ENCODE measurements around the gene OPN1LW. TPM values are rescaled to one million over a fixed set of nuclear protein-coding genes. Genes with fewer than 3 reads are reported as not detected.

OPN1LW gene
- total RNA-seq, 3 donors from 2014 or later: not detected

DNA sequence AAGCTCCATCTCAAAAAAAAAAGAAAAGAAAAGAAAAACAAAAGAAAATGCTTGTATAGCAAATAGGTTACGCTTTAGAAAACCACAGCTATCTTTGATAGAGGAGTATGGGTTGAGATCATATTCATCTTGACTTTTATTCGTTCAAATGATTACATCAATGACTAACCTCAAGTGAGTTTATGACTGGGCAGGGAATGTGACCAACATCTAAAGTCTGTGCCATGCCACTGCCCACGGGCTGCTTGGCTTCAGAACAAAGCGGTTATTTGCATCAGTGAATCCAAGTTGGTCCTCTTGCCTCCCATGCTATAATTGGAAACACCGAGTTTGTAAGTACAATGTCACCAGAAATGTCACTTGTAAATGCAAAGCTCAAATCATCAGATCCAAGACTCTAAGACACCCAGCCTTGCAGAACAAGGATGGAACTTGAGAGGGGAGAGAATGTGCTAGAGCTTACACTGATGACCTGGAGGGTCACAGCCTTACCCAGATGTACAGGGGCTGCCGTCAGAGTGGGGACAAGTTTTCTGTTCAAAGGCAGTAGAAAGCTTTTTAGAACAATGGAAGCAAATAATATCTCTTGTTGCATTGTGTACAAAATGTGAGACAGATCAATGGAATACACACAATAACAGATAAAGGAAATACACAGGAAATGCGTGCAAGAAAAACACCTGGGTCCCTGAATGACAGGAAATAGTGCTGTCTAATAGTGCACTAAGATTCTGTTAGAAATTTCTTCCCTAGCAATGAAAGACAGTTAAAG lies 8.4 kb upstream of the OPN1LW start:
- ATAC-seq: peak; percentile 40
- Histone ChIP-seq H3K9me3 (no peaks in the 10 kb centered on the region), H3K36me3 (ENCODE audit: low read depth) (no peaks in the 10 kb centered on the region), H3K4me3 (no peak overlapping the region), H3K4me1 (ENCODE audit: low read depth) (no peaks in the 10 kb centered on the region)
- no peak for DNase-seq
- intact Hi-C loops (cut with DNase I, micrococcal nuclease): no loop called here
- TF ChIP-seq, protein P1, sequence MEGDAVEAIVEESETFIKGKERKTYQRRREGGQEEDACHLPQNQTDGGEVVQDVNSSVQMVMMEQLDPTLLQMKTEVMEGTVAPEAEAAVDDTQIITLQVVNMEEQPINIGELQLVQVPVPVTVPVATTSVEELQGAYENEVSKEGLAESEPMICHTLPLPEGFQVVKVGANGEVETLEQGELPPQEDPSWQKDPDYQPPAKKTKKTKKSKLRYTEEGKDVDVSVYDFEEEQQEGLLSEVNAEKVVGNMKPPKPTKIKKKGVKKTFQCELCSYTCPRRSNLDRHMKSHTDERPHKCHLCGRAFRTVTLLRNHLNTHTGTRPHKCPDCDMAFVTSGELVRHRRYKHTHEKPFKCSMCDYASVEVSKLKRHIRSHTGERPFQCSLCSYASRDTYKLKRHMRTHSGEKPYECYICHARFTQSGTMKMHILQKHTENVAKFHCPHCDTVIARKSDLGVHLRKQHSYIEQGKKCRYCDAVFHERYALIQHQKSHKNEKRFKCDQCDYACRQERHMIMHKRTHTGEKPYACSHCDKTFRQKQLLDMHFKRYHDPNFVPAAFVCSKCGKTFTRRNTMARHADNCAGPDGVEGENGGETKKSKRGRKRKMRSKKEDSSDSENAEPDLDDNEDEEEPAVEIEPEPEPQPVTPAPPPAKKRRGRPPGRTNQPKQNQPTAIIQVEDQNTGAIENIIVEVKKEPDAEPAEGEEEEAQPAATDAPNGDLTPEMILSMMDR (IDR thresholded peaks at IDR 0.05): no peak

DNA sequence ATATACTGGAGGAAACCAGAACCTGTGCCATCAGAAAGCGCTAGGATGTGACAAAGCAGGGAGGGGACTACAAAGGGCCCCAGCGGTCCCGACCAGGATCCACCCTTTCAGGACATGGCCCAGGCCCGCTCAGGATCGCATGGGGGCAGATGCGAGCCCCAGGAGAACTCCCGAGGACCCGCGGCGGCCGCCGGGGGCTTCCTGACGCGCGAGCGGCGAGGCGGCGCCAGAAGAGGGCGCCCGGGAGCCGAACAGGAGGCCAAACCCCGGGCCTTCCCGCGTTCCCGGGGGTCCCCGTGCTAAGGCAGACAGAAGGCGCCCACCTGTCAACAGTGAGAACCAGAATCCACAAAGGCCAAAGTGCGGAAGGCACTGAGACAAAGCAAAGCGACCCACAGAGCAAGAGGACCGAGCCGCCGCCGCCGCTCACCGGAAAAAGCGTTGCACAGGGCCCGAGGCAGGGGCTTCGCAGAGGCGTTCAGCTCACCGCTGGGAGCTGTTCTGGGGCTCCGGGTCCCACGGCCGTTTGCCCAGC lies 7.3 kb upstream of the OPN1LW start:
- TF ChIP-seq, protein P1 (IDR thresholded peaks at IDR 0.05): peak; percentile 63
- intact Hi-C loops (cut with DNase I, micrococcal nuclease): no loop called here
- Histone ChIP-seq H3K4me3 (no peak overlapping the region), H3K36me3 (ENCODE audit: low read depth) (no peaks in the 10 kb centered on the region), H3K4me1 (ENCODE audit: low read depth) (no peaks in the 10 kb centered on the region), H3K9me3 (no peaks in the 10 kb centered on the region)
- DNase-seq (peak; percentile 70 to 78 (median 73)), ATAC-seq (peak; percentile 92)

DNA sequence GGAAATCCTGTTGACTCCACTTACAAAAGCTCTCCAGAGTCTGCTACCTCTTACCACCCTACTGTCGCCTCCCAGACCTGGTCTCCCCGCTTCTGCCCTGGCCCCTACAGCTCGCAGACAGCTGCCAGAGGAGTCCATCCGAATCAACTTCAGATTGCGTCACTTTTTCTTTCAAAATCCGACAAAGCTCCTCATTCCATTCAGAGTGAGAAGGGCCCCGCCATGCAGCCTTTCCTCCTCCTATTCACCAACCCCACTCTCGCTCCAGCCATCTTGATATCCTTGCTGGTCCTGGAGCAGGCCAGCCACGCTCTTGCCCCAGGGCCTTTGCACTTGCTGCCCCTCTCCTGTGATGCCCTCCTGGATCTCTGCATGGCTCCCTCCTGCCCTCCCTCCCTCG lies 5.2 kb upstream of the OPN1LW start:
- ATAC-seq: no peak
- Histone ChIP-seq H3K36me3 (ENCODE audit: low read depth) (no peaks in the 10 kb centered on the region), H3K4me3 (no peak overlapping the region), H3K9me3 (no peaks in the 10 kb centered on the region), H3K4me1 (ENCODE audit: low read depth) (no peaks in the 10 kb centered on the region)
- intact Hi-C loops (cut with DNase I, micrococcal nuclease): no loop called here
- peak in 1 of 3 donors; percentile 33 for DNase-seq
- TF ChIP-seq, protein P1 (IDR thresholded peaks at IDR 0.05): no peak

DNA sequence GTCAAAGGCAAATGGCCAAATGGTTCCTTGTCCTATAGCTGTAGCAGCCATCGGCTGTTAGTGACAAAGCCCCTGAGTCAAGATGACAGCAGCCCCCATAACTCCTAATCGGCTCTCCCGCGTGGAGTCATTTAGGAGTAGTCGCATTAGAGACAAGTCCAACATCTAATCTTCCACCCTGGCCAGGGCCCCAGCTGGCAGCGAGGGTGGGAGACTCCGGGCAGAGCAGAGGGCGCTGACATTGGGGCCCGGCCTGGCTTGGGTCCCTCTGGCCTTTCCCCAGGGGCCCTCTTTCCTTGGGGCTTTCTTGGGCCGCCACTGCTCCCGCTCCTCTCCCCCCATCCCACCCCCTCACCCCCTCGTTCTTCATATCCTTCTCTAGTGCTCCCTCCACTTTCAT lies 3.8 kb upstream of the OPN1LW start:
- DNase-seq: peak in 1 of 3 donors; percentile 18
- Histone ChIP-seq H3K4me3 (no peak overlapping the region), H3K4me1 (ENCODE audit: low read depth) (no peaks in the 10 kb centered on the region), H3K9me3 (no peaks in the 10 kb centered on the region), H3K36me3 (ENCODE audit: low read depth) (no peaks in the 10 kb centered on the region)
- no peak for ATAC-seq
- TF ChIP-seq, protein P1 (IDR thresholded peaks at IDR 0.05): no peak
- intact Hi-C loops (cut with DNase I, micrococcal nuclease): no loop called here

DNA sequence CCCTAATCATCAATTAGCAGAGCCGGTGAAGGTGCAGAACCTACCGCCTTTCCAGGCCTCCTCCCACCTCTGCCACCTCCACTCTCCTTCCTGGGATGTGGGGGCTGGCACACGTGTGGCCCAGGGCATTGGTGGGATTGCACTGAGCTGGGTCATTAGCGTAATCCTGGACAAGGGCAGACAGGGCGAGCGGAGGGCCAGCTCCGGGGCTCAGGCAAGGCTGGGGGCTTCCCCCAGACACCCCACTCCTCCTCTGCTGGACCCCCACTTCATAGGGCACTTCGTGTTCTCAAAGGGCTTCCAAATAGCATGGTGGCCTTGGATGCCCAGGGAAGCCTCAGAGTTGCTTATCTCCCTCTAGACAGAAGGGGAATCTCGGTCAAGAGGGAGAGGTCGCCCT lies 3.3 kb upstream of the OPN1LW start:
- intact Hi-C loops (cut with DNase I, micrococcal nuclease): no loop called here
- DNase-seq (peak in 1 of 3 donors; percentile 8), ATAC-seq (no peak)
- no peaks in the 10 kb centered on the region for H3K36me3 ChIP-seq (ENCODE audit: low read depth)
- no peaks in the 10 kb centered on the region for H3K4me1 ChIP-seq (ENCODE audit: low read depth)
- TF ChIP-seq, protein P1 (IDR thresholded peaks at IDR 0.05): no peak
- H3K9me3 ChIP-seq: no peaks in the 10 kb centered on the region
- H3K4me3 ChIP-seq: no peak overlapping the region
